ENCODE results near the gene FPR2. TPM values are rescaled to one million over a fixed set of nuclear protein-coding genes. Genes with fewer than 3 reads are reported as not detected.
A peak's percentile ranks its signal among the peaks of the same experiment; 100 is the strongest.

Gene FPR2
- total RNA-seq, 4 donors from 2014 or later, result 0.66 to 4.5 (median 1.0) TPM

DNA sequence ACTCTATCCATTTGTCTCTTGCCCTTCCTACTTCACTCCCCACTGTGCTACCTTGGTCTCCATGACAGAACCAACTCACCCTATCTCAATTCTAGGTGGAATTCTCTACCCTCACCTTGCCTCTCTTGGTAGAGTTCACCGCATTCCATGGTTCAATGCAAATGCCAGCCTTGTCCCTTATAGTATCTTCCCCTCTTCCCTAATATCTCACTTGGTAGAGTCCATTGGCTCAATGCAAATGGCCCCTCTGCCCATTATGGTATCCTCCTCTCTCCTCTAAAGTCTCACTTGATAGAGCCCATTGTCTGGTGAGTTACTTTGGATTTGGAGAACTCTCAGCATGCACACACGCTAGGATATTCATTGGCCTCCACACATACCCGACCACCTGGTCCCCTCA lies 45.1 kb upstream of the FPR2 start:
- Histone ChIP-seq H3K36me3 (peaks cover 0 to 6% (median 0%) of the 10 kb centered on the region in 3 donors), H3K27me3 (peaks cover 0 to 39% of the 10 kb centered on the region in 2 donors), H3K4me3 (no peak overlapping the region), H3K4me1 (peaks cover 0 to 12% (median 7%) of the 10 kb centered on the region in 4 donors), H3K27ac (no peak overlapping the region), H3K9me3 (no peaks in the 10 kb centered on the region)
- 86 to 89% methylated on average over 3 of the region's 3 CpGs for WGBS, 2 donors
- DNase-seq (ENCODE audit: low spot score in 2 of 2), result no peak
- TF ChIP-seq, protein P1, sequence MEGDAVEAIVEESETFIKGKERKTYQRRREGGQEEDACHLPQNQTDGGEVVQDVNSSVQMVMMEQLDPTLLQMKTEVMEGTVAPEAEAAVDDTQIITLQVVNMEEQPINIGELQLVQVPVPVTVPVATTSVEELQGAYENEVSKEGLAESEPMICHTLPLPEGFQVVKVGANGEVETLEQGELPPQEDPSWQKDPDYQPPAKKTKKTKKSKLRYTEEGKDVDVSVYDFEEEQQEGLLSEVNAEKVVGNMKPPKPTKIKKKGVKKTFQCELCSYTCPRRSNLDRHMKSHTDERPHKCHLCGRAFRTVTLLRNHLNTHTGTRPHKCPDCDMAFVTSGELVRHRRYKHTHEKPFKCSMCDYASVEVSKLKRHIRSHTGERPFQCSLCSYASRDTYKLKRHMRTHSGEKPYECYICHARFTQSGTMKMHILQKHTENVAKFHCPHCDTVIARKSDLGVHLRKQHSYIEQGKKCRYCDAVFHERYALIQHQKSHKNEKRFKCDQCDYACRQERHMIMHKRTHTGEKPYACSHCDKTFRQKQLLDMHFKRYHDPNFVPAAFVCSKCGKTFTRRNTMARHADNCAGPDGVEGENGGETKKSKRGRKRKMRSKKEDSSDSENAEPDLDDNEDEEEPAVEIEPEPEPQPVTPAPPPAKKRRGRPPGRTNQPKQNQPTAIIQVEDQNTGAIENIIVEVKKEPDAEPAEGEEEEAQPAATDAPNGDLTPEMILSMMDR (IDR thresholded peaks at IDR 0.05), result no peak
- TF ChIP-seq EP300 (IDR thresholded peaks at IDR 0.05) (no peak), POLR2A (IDR thresholded peaks at IDR 0.05) (no peak)

DNA sequence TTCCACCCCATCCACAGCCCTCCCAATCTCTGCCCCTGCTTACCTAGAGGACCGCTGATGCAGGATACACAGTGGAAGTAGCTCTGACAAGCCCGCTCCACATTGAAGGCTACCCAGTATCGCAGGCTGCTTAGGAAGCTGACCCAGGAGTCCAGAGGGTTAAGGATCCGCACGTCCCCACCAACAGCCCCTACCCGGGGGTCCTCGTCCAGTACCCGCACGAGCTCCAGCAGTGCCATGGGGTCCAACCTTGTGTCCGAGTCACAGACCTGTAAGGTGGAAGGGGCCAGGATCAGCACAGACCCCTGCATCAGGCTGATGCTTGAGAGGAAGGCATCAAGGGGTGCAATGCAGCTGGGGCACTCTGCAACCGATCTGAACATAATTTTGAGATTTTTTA lies 44.1 kb upstream of the FPR2 start:
- 88 to 89% methylated on average over 9 to 11 of the region's 11 CpGs for WGBS, 2 donors
- H3K4me1 ChIP-seq, result peaks cover 0 to 12% (median 7%) of the 10 kb centered on the region in 4 donors
- no peak for DNase-seq (ENCODE audit: low spot score in 2 of 2)
- peaks cover 0 to 50% of the 10 kb centered on the region in 2 donors for H3K27me3 ChIP-seq
- no peak overlapping the region for H3K4me3 ChIP-seq
- TF ChIP-seq, protein P1 (IDR thresholded peaks at IDR 0.05), result no peak
- TF ChIP-seq EP300 (IDR thresholded peaks at IDR 0.05) (no peak), POLR2A (IDR thresholded peaks at IDR 0.05) (no peak)
- peaks cover 0 to 6% (median 0%) of the 10 kb centered on the region in 3 donors for H3K36me3 ChIP-seq
- no peaks in the 10 kb centered on the region for H3K9me3 ChIP-seq
- no peak overlapping the region for H3K27ac ChIP-seq

GRCh38 chr19:51719251-51719988 lies 41.6 kb upstream of the FPR2 start:
- Histone ChIP-seq H3K4me1 (peaks cover 0 to 14% (median 7%) of the 10 kb centered on the region in 4 donors), H3K27me3 (peaks cover 0 to 74% of the 10 kb centered on the region in 2 donors), H3K27ac (no peak overlapping the region), H3K9me3 (no peaks in the 10 kb centered on the region), H3K4me3 (peak overlapping the region in 2 of 4 donors; percentile 2 to 29), H3K36me3 (no peaks in the 10 kb centered on the region)
- TF ChIP-seq EP300 (IDR thresholded peaks at IDR 0.05), result no peak
- no peak for TF ChIP-seq POLR2A (IDR thresholded peaks at IDR 0.05)
- TF ChIP-seq, protein P1 (IDR thresholded peaks at IDR 0.05), result no peak
- WGBS, 2 donors, result 5 to 8% methylated on average over 32 to 72 of the region's 83 CpGs
- DNase-seq (ENCODE audit: low spot score in 2 of 2), result no peak

DNA sequence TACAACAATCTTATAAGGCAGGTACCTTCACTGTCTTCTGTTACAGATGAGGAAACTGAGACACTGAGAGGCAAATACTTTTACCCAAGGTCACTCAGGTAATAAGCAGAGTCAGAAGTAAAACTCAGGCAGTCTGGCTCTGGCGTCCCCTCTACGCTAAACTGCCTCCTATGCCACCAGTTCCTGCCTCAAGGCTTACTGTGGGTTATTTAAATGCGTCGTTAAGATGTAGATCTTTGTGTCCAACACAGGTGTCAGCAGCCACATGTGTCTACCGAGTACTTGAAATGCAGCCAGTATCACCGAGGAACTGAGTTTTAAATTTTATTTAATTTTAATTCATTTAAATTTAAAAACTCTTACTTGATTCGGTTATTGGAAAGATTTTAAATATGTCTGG lies 39.1 kb upstream of the FPR2 start:
- H3K9me3 ChIP-seq, result no peaks in the 10 kb centered on the region
- H3K36me3 ChIP-seq, result no peaks in the 10 kb centered on the region
- H3K27ac ChIP-seq, result no peak overlapping the region
- H3K27me3 ChIP-seq, result peaks cover 0 to 97% of the 10 kb centered on the region in 2 donors
- TF ChIP-seq POLR2A (IDR thresholded peaks at IDR 0.05) (no peak), EP300 (IDR thresholded peaks at IDR 0.05) (no peak)
- TF ChIP-seq, protein P1 (IDR thresholded peaks at IDR 0.05), result no peak
- H3K4me3 ChIP-seq, result no peak overlapping the region
- peaks cover 0 to 23% (median 7%) of the 10 kb centered on the region in 4 donors for H3K4me1 ChIP-seq
- WGBS, 2 donors, result 73 to 74% methylated on average over 7 of the region's 7 CpGs
- no peak for DNase-seq (ENCODE audit: low spot score in 2 of 2)

DNA sequence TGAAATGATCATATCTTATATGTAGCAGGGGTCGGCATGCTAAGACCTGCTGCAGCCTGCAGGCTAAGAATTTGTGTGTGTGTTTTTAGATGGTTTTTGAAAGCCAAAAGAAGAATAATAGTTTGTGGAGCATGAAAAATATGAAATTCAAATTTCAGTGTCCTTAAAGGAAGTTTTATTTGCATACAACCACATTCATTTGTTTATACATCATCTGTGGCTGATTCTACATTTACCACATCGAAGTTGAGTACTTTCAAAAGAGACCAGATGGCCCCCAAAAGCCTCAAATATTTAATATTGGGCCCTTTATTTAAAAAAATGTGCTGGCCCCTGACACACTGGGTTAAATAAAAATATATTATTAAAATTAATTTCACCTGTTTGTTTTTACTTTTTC lies 38.5 kb upstream of the FPR2 start:
- no peaks in the 10 kb centered on the region for H3K36me3 ChIP-seq
- no peak for DNase-seq (ENCODE audit: low spot score in 2 of 2)
- 75 to 76% methylated on average over 2 of the region's 2 CpGs for WGBS, 2 donors
- H3K27me3 ChIP-seq, result peaks cover 0 to 99% of the 10 kb centered on the region in 2 donors
- peaks cover 0 to 23% (median 7%) of the 10 kb centered on the region in 4 donors for H3K4me1 ChIP-seq
- no peaks in the 10 kb centered on the region for H3K9me3 ChIP-seq
- TF ChIP-seq EP300 (IDR thresholded peaks at IDR 0.05) (no peak), POLR2A (IDR thresholded peaks at IDR 0.05) (no peak)
- TF ChIP-seq, protein P1 (IDR thresholded peaks at IDR 0.05), result no peak
- H3K27ac ChIP-seq, result no peak overlapping the region
- no peak overlapping the region for H3K4me3 ChIP-seq
